Esophagus mucosa (tissue), 1 donor: ENCODE measurements around the gene ARHGAP5. TPM values are rescaled to one million over a fixed set of nuclear protein-coding genes. Genes with fewer than 3 reads are reported as not detected.

Experiments used
- ATAC-seq: fragments of 200-7000 bp; cut with Tn5 transposase; one replicate; pipeline ENCODE4 v1.9.1; 2020
- total RNA-seq: library from RNA; stranded (reverse); gene quantifications from one replicate; pipeline ENCODE4 v1.2.4, GENCODE V29; 2023
- donor health status: DM: yes; HTN: yes; CAD: no.

Gene ARHGAP5
- total RNA-seq, 1 donor from 2014 or later, result 111 TPM

DNA sequence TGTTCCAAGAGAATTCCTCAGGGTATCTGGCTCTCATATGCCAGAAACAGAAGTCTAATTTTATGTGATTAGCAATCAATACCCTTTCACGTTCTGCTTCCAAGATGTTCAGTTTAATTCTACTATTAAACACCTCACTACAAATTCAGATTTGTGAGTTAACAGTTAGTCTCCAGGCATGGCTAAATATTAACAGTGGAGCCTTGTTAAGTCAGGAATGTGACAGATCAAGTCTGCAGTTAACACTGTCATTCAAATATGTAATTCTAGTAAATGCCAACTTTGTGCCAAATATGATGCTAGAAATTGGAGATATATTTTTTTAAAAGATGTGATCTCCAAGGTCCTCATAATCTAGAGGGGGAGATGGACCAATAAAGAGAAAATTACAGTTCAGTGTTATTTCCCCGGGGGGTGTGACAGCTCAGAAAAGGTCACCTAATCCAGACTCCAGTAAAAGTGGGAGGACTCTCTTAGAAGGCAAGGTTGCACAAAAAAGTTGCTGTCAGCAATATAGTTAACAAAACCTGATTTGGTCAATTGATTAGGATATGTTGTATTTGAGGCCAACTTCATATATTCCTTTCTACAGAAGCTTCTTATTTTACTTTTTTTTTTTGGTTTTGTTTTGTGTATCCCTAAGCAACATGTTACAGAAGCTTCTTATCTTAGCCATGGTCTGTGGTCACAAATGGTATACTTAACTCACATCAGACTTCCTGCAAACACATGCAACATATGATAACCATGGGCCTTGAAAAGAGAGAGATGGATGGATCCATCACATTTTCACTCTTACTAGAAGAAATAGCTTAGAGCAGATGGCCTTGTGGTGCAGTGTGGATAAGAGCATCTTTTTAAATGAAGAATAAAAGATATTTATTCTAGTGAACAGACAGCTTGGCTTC is 106.3 kb downstream of the ARHGAP5 start:
- ATAC-seq, result no peak

DNA sequence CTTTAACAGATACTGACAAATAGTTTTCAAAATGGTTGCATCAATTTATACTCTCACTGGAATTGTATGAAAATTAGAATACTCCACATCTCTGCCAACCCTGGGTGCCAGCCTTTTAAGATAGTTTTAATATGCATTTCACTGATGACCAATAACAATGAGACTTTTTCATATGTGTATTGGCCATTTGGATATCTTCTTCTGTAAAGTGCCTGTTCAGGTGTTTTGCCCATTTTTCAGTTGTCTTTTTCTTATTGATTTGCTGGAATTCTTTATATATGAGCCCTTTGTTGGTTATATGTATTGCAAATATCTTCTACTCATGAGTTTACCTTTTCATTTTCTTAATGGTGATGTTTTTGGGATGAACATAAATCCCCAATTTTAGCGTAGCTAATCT is 108.0 kb downstream of the ARHGAP5 start:
- ATAC-seq, result no peak

DNA sequence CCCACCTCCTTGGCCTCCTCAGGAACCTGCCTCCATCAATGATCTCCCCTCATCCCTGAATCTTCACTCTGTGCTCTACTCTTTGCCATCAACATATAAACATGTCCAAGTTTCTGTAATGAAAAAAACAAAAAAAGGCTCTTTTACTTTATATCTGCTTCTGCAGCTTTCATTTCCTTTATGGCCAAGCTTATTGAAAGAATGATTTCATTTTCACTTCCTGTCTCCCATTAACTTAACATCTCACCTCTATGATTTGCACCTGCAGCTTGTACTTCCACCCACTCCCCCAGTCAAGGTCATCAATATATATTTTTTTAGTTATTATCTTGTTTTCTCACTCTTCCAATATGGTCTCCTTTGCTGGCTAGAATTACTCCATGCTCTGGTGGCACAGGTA is 109.1 kb downstream of the ARHGAP5 start:
- ATAC-seq, result no peak

DNA sequence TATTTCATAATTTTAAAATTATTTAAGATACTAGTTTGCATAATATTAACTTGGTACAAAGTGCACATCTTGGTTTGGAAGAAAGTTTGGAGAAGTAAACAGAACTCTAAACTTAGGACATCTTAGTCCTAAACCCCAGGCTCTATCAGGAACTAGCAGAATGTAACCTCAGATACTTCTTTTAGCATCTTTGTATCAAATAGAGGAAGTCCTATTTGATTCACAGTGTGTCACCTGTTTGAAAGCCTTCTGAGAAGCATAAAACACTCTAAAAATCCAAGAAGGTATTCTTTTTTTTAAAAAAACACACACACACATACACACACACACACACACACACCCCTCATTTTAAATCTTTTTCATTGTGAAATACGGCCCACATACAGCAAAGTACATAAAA is 112.7 kb downstream of the ARHGAP5 start:
- no peak for ATAC-seq

DNA sequence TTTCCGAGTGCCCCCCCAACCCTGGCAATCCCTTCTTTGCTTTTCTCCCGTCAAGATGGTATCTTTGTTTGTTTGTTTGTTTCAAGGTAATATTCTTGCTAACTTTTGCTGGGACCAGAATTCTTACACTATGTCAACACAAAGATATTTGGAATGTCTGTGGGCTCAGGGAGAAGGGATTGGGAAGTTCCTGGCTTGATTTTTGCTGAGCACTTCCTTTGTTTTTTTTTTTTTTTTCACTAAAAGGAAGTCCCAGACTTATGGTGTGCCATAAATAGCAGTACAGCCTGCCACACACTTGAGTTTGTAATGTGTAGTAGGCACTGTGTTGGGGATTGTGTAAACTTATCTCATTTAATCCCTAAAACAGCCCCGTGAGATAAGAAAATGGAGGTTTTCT is 113.6 kb downstream of the ARHGAP5 start:
- ATAC-seq, result no peak

DNA sequence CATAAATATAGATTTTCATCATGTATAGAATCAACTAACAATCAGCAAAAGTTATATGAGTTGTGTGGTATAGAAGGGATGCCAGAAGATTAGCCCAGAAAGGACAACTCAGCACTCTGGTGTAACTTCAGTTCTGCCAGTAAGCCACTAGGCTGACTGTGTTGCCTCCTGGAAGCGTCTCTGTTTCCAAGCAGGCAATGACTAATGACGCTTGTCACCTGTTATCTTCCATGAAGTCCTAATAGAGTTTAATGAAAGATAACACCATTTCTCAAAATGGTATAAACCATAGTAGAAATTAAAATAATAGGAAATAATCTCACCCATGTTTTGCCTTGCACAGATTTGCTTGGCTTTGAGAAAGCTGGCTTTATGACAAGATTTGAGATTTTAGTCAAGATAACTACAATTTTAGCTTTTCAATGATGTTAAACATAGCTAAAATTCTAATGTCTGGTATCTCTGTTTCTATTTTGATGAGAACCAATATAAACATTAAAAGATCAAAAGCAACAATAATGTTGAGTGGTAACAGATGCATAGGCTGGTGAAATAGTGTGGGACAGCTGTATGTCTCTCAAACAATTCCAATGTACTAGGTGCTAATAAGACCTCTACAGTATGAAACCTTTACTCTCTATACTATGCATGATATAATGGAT is 115.7 kb downstream of the ARHGAP5 start:
- ATAC-seq, result peak; percentile 37

DNA sequence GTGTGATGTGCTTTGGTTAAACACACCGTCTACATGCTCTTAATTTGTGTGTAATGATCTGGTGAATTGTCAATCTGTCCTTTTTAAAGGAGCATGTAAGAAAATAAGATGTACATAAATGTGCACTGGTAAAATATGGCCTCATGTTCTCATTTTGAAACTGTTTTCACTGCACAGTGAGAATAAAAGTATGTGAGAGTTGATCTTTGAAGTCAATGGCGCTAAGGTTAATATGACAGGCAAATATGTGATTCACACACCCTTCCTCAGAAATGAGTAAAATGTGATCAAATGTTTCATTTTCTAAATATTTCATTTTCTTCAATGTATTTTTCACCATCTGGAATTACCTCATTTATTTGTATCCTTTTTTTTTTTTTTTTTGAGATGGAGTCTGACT is 116.4 kb downstream of the ARHGAP5 start:
- no peak for ATAC-seq

DNA sequence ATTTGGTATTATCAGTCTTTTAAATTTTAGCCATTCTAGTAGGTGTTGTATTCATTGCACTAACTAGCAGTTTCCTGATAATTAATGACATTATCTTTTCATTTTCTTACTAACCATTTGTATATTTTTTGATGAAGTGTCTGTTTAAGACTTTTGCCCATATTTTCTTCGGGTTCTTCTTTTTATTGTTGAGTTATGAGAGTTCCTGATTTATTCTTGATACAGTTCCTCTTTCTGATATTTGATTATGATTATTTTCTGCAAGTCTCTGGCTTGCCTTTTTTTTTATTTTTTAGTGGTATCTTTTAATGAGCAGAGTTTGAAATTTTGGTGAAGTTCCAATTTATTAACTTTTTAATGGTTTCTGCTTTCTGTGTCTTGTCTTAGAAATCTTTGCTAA is 118.5 kb downstream of the ARHGAP5 start:
- no peak for ATAC-seq

DNA sequence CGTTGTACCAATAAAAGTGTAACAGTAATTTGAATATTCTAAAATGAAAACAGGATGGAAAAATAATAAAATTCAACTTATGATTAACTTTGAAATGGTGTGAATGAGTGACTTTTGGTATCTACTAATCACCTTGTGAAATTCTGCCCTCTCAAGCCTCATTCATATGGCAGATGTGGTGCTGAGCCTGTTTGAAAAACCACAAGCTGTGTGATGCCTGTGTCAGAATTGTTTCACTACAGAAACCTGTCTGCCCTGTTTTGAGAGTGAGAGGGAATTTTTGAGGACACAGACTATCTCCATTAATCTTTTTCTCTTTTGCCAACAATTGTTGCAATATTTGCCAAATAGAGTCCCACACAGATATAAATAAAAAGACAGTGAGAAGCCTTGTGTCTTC is 120.8 kb downstream of the ARHGAP5 start:
- ATAC-seq, result no peak

DNA sequence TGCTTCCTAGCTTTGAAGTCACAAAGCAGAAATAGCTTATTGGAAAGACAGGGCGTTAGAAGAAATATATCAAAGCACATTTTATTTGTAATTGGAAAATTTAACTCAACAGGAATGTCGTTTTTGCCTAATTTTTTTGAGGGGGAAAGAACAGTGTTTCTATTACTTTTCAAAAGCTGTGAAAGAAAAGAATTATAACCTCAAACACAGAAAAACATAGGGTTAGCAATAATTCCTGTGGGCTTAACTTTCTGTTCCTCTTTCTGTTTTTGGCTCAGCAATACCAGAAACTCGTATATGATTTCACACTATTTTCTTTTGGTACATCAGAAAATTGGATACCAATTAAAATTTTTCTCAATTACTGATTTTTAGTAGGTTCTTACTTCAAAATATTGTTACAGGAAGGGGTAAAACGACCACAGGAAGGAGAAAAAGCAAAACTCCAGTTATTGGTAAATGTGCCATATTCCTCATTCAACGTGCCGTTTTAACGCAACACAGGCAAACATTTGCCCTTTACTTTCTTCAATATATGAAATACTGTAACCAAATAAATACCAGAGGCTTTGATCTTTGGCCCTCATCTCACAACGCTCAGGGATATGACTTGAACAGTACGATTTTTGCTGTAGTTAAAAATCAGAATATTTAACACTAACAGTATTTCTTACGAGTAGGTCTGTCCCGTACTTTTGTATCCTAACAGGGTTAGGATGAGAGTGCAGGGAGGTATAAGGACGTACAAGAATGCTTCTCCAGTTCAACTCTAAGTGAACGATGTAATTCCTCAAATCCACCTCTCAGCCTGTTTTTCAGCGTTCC is 123.5 kb downstream of the ARHGAP5 start:
- no peak for ATAC-seq

DNA sequence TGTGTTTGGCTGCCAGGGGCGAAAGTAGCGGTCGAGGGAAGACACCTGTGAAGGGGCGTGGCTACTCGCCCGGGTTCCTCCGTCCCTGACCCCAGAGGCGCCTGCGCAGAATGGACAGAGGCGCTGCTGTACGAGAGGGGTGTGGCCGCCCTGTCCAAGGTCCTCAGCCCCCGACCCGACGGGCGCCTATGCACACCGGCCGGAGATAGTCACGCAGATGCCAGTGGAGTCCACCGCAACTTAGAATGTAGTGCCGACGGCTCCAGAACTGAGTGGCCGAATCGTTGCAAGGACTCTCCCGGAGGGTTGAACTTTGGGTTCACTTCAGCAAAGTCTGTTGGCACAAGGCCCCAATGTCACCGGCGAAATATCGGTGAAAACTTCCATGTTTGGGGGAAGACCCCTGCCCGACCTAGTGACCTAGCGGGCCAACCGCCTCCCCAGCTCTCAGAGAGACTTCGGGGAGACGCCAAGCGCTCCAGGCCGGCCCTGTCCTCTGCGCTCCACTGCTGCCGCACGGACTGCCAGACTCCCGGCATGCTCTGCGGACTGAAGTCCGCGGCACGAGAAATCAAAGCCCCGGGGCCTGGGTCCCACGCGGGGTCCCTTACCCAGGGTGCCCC is 124.2 kb downstream of the ARHGAP5 start:
- ATAC-seq, result peak; percentile 75

DNA sequence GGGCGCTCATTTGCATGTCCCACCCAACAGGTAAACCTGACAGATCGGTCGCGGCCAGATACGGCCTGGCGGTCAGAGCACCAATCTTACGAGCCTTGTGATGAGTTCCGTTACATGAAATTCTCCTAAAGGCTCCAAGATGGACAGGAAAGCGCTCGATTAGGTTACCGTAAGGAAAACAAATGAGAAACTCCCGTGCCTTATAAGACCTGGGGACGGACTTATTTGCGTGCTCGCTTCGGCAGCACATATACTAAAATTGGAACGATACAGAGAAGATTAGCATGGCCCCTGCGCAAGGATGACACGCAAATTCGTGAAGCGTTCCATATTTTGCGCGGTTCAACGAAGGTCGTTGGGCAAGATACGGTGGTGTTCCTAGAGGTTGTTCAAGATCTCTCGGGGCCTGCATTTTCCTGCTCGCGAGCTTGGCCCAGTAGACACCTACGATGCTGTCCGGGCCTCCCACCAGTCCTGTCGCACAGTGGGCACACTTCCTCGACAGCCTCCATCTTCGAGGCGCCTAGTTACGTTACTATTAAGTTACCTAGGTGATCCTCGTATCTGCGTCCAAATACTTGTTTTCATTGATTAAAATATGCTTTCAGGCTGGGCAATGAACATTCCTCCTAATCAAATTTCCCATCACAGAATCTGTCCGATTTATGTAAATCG is 124.8 kb downstream of the ARHGAP5 start, which contains the start of gene RNU6-7:
Gene RNU6-7 (plus strand): TSS at position 230 of the 675 bp plus-strand sequence.
- no peak for ATAC-seq

DNA sequence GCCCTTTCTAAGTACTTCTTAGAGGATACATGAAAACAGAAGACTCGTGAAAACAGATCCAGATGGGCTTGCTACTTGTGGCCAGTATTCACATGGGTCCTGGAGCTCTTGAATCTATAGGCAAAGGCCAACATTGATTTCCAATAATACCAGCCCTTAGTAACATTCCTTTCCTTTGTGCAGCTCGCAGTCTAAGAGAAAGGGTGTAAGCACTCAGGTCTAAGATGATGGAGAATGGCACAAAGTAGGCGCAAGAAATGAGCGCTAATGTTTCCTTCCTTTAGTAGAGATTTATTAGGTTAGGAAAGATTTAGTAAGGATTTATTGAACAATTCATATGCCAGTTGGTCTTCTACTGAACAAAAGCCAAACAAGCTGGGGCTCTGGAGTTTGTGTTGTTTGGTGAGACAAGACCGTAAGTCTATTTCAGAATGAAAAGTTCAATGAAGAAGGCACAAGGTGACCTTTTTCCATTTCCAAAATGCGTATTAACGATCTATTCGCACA is 125.4 kb downstream of the ARHGAP5 start:
- no peak for ATAC-seq

DNA sequence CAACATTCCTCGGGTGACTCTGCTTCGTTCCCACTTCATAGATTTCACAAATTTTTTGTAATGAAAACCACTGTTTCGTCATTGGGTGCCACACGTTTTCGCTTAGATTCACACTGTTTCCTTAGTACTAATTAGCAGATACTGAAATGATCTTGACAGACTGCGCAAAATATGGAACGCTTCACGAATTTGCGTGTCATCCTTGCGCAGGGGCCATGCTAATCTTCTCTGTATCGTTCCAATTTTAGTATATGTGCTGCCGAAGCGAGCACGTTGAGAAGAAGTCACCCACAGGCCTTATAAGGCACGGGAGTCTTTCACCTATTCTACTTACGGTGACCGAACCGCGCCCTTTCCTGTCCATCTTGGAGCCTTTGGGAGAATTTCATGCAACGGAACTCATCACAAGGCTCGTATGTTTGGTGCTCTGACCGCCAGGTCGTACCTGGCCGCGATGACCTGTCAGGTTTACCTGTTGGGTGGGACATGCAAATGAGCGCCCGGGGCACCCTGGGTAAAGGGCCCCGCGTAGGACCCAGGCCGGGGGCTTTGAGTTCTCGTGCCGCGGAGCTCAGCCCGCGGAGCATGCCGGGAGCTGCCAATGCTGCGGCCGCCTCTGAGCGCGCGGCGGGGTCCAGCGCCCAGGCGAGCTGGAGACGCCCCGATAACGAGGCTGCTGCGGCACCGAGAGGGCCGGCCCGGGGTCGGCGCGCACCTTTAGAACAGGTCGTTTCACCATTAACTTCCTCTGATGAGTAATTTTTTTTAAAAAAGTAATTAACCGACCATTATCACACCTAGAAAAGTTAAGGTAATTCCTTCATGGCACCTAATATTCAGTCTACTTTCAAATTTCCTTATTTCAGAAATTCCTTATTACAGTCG is 126.1 kb downstream of the ARHGAP5 start, which contains the start of gene RNU6-8:
Gene RNU6-8 (minus strand): TSS at position 272 of the 885 bp plus-strand sequence.
- peak; percentile 91 for ATAC-seq

DNA sequence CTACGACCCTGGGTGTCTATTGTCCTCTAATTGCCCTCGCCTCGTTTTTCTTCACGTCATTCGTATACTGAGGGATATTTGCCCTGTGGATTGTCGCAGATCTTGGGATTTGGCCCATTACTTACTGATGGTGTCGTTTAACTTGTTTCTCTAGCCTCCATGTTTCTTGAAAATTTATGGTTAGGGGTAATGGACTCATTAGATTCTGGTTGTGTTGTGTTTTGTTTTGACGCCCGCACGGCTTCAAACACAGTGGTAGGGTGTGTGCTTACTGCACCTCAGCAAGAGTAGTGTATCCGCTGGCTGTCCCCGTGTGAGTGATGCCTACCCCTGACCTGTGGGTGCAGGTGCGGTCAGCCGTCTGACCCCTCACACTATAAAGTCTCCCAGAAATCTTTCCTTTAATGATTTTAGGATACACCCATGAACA is 126.8 kb downstream of the ARHGAP5 start:
- ATAC-seq, result peak; percentile 19

DNA sequence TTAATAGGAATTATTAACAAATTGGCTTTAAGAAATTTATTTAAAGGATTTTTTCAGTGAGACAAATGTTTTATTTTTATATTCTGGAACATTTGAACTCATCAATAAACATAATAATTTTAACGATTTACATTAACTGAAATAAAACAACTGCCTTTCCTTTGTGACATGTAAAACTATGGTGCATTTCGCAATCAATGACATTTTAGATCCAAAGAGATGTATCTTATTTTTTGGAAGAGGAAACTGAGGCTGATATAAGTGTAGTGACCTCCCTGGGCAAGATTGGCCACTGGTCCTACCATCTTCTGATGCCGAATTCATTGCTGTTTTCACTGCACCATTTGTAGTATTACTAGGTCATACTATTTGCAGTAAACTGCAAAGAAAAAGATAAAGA is 128.4 kb downstream of the ARHGAP5 start:
- no peak for ATAC-seq

DNA sequence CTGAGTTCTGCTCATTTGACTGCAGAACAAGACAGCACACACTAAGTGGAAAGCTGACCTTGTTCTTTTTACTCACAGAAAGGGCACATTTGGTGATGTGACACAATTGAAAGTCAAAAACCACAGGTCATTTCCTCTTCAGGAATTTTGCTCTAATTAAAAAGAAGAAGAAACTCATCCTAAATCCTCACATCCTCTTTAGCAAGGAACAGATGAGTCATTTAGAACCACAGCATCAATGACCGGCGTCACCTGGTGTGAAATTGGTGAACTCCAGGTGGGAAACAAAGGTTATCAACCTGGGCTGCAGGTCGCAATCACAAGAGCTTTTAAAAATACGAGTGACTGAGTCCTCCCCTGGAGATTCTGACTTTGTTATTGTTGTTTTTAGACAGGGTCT is 128.9 kb downstream of the ARHGAP5 start:
- no peak for ATAC-seq

DNA sequence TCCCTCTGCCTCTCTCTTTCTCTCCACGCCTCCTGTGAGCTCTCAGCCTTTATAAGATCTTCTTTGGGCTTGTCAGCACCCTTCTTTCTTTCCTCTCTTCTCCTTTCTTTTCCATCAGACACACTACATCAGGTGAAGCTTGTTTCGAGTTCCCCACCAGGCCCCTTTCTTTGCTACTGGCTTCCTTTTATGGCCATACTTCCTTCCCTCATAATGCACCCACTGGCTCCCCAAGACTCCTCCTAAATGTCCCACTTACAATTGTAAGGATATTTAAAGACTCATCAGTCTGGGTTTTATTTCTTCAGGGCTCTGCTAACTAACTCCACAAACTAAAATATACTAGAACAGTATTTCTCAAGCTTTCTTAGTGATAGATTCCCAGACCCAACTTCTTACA is 129.4 kb downstream of the ARHGAP5 start:
- ATAC-seq, result no peak

DNA sequence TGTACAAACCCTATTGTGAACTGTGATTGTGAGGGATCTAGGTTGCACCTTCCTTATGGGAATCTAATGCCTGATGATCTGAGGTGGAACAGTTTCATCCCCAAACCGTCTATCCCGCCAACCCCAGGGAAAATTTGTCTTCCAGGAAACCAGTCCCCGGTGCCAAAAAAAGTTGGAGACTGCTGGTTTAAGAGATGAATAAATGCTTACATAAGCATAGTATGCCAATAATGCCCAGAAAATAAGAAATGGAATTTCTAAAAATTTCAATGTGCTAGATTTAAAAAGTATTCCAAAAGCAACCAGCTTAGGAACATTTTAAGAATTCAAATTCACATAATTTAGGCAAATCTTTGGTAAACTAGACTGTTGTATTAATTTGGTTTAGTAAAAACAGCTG is 131.4 kb downstream of the ARHGAP5 start:
- no peak for ATAC-seq
